Activated CD4-positive, alpha-beta T cell treated with anti-CD3 and anti-CD28 coated beads, Interleukin-2, Interleukin-4, amounts not matched to agents 100 ng/mL and 50 ng/mL, durations not matched to agents 16 hours and 8 hours (primary cell): ENCODE results near the gene PDGFD.

Experiments used
- DNase-seq: peaks from one replicate; pipeline ENCODE4 v3.0.0-alpha.2; 2020; ENCODE audit warnings: low spot score

PDGFD gene

GRCh38 chr11:104093426-104094280 lies 70.3 kb downstream of the PDGFD start:
- DNase-seq, result no peak

GRCh38 chr11:104092744-104093143 lies 71.2 kb downstream of the PDGFD start:
- no peak for DNase-seq

- no peak for DNase-seq
These were observed 72.5 kb downstream of the PDGFD start for GRCh38 chr11:104091281-104092096.

- DNase-seq, result no peak
These were observed 73.2 kb downstream of the PDGFD start for GRCh38 chr11:104090767-104091166.

GRCh38 chr11:104089481-104089880 lies 74.5 kb downstream of the PDGFD start:
- no peak for DNase-seq

GRCh38 chr11:104086621-104087020 lies 77.3 kb downstream of the PDGFD start:
- DNase-seq, result no peak

- DNase-seq, result no peak
These were observed 85.0 kb downstream of the PDGFD start for GRCh38 chr11:104078995-104079394.

- DNase-seq, result no peak
These were observed 85.7 kb downstream of the PDGFD start for GRCh38 chr11:104078245-104078644.

- DNase-seq, result no peak
These were observed 87.5 kb downstream of the PDGFD start for GRCh38 chr11:104076455-104076854.

- no peak for DNase-seq
These were observed 88.2 kb downstream of the PDGFD start for GRCh38 chr11:104075706-104076105.

- DNase-seq, result no peak
These were observed 88.9 kb downstream of the PDGFD start for GRCh38 chr11:104075091-104075490.

GRCh38 chr11:104073950-104074705 lies 89.8 kb downstream of the PDGFD start:
- no peak for DNase-seq

- no peak for DNase-seq
These were observed 96.4 kb downstream of the PDGFD start for GRCh38 chr11:104067534-104067933.

GRCh38 chr11:104064034-104064630 lies 99.8 kb downstream of the PDGFD start:
- no peak for DNase-seq

- DNase-seq, result no peak
These were observed 102.0 kb downstream of the PDGFD start for GRCh38 chr11:104061853-104062521.

GRCh38 chr11:104060820-104061219 lies 103.1 kb downstream of the PDGFD start:
- DNase-seq, result no peak

- DNase-seq, result no peak
These were observed 103.7 kb downstream of the PDGFD start for GRCh38 chr11:104060004-104060794.

GRCh38 chr11:104058680-104059079 lies 105.3 kb downstream of the PDGFD start:
- DNase-seq, result no peak

GRCh38 chr11:104057908-104058307 lies 106.0 kb downstream of the PDGFD start:
- no peak for DNase-seq

GRCh38 chr11:104055596-104055995 lies 108.4 kb downstream of the PDGFD start:
- no peak for DNase-seq
